ENCODE results near the gene SCN10A.

GRCh38 chr3:38756892-38757291 is 59.1 kb downstream of the SCN10A start:
- no peak for TF ChIP-seq CTCF (IDR thresholded peaks at IDR 0.05)
- no peak for TF ChIP-seq POLR2AphosphoS5 (IDR thresholded peaks at IDR 0.05)

All from gastroesophageal sphincter (tissue), 3 donors.